Measurements from ENCODE around the gene CLEC2D.

CLEC2D gene

GRCh38 chr12:9698681-9699080 lies 29.2 kb downstream of the CLEC2D start:
- no peak for TF ChIP-seq ZBTB7A (IDR thresholded peaks at IDR 0.05; ENCODE audit: low read depth)

GRCh38 chr12:9699269-9699897 lies 29.9 kb downstream of the CLEC2D start:
- TF ChIP-seq FOXM1 (IDR thresholded peaks at IDR 0.05; ENCODE audit: borderline replicate concordance, low read depth) (no peak), TEAD4 (IDR thresholded peaks at IDR 0.05) (no peak), MAX (IDR thresholded peaks at IDR 0.05) (no peak), TAF1 (IDR thresholded peaks at IDR 0.05; ENCODE audit: low read depth) (no peak), ZBTB7A (IDR thresholded peaks at IDR 0.05; ENCODE audit: low read depth) (no peak), CEBPB (IDR thresholded peaks at IDR 0.05) (no peak), EGR1 (IDR thresholded peaks at IDR 0.05) (no peak), USF1 (IDR thresholded peaks at IDR 0.05) (no peak), RAD21 (IDR thresholded peaks at IDR 0.05; ENCODE audit: low read depth) (no peak), YY1 (IDR thresholded peaks at IDR 0.05; ENCODE audit: low read depth) (no peak), CREB1 (IDR thresholded peaks at IDR 0.05; ENCODE audit: low read depth) (no peak), NFIC (IDR thresholded peaks at IDR 0.05) (no peak), TCF12 (IDR thresholded peaks at IDR 0.05; ENCODE audit: low read depth) (no peak), REST (IDR thresholded peaks at IDR 0.05; ENCODE audit: low read depth) (no peak), EP300 (IDR thresholded peaks at IDR 0.05; ENCODE audit: borderline replicate concordance) (no peak)

GRCh38 chr12:9699898-9700605 lies 30.5 kb downstream of the CLEC2D start:
- TF ChIP-seq CREB1 (IDR thresholded peaks at IDR 0.05; ENCODE audit: low read depth) (no peak), TEAD4 (IDR thresholded peaks at IDR 0.05) (no peak), EGR1 (IDR thresholded peaks at IDR 0.05) (no peak), CEBPB (IDR thresholded peaks at IDR 0.05) (no peak), USF1 (IDR thresholded peaks at IDR 0.05) (no peak), ZBTB7A (IDR thresholded peaks at IDR 0.05; ENCODE audit: low read depth) (no peak), RAD21 (IDR thresholded peaks at IDR 0.05; ENCODE audit: low read depth) (no peak), YY1 (IDR thresholded peaks at IDR 0.05; ENCODE audit: low read depth) (no peak), REST (IDR thresholded peaks at IDR 0.05; ENCODE audit: low read depth) (no peak), TAF1 (IDR thresholded peaks at IDR 0.05; ENCODE audit: low read depth) (no peak), EP300 (IDR thresholded peaks at IDR 0.05; ENCODE audit: borderline replicate concordance) (no peak), FOXM1 (IDR thresholded peaks at IDR 0.05; ENCODE audit: borderline replicate concordance, low read depth) (no peak), MAX (IDR thresholded peaks at IDR 0.05) (no peak), TCF12 (IDR thresholded peaks at IDR 0.05; ENCODE audit: low read depth) (no peak)

- no peak for TF ChIP-seq TCF12 (IDR thresholded peaks at IDR 0.05; ENCODE audit: low read depth)
- TF ChIP-seq TAF1 (IDR thresholded peaks at IDR 0.05; ENCODE audit: low read depth): no peak
- no peak for TF ChIP-seq REST (IDR thresholded peaks at IDR 0.05; ENCODE audit: low read depth)
- TF ChIP-seq YY1 (IDR thresholded peaks at IDR 0.05; ENCODE audit: low read depth): no peak
- TF ChIP-seq CREB1 (IDR thresholded peaks at IDR 0.05; ENCODE audit: low read depth): no peak
- TF ChIP-seq TEAD4 (IDR thresholded peaks at IDR 0.05): no peak
- TF ChIP-seq CEBPB (IDR thresholded peaks at IDR 0.05): no peak
- TF ChIP-seq EGR1 (IDR thresholded peaks at IDR 0.05): no peak
- TF ChIP-seq FOXM1 (IDR thresholded peaks at IDR 0.05; ENCODE audit: borderline replicate concordance, low read depth): no peak
- TF ChIP-seq ZBTB7A (IDR thresholded peaks at IDR 0.05; ENCODE audit: low read depth): no peak
- no peak for TF ChIP-seq EP300 (IDR thresholded peaks at IDR 0.05; ENCODE audit: borderline replicate concordance)
- TF ChIP-seq NFIC (IDR thresholded peaks at IDR 0.05): no peak
- TF ChIP-seq RAD21 (IDR thresholded peaks at IDR 0.05; ENCODE audit: low read depth): no peak
- no peak for TF ChIP-seq USF1 (IDR thresholded peaks at IDR 0.05)
- no peak for TF ChIP-seq MAX (IDR thresholded peaks at IDR 0.05)
Measured at GRCh38 chr12:9700606-9700956, 31.1 kb downstream of the CLEC2D start.
